Activated naive CD8-positive, alpha-beta T cell treated with anti-CD3 and anti-CD28 coated beads, Interleukin-2, amount 10 ng/mL, durations not matched to agents 7 days and 5 days (primary cell): ENCODE data around the gene PCDH19. TPM values are rescaled to one million over a fixed set of nuclear protein-coding genes. Genes with fewer than 3 reads are reported as not detected.
A peak's percentile ranks its signal among the peaks of the same experiment; 100 is the strongest.
"Not testable (repeated sequence)": the region's sequence is repeated elsewhere in the genome, so short reads cannot be mapped to it uniquely, and the experiment has no call there.

Experiments
- ATAC-seq: fragments of 150-1000 bp; cut with Tn5 transposase; one replicate; pipeline ENCODE4 v1.10.0; 2021; ENCODE audit warnings: low read depth, moderate library complexity
- POLR2A ChIA-PET: fragments of 350-600 bp; sonication (Branson Sonifier 250); formaldehyde crosslinking; loops from one replicate; lab custom pipeline; 2021; ENCODE audit warnings: antibody characterized with exemption; lab: Charles Lee
- DNase-seq: peaks from one replicate; pipeline ENCODE4 v3.0.0; 2021
- H3K27ac Mint-ChIP-seq: one replicate; pipeline ENCODE4 v1.8.0; 2022; ENCODE audit warnings: mild to moderate bottlenecking, mixed read lengths
- H3K27me3 Mint-ChIP-seq: one replicate; pipeline ENCODE4 v1.8.0; 2022; ENCODE audit warnings: mild to moderate bottlenecking, moderate library complexity, mixed read lengths
- H3K36me3 Mint-ChIP-seq: one replicate; pipeline ENCODE4 v1.8.0; 2021; ENCODE audit warnings: mild to moderate bottlenecking, mixed read lengths
- H3K4me1 Mint-ChIP-seq: one replicate; pipeline ENCODE4 v1.8.0; 2021; ENCODE audit warnings: mixed read lengths
- H3K4me3 Mint-ChIP-seq: one replicate; pipeline ENCODE4 v1.8.0; 2022; ENCODE audit warnings: mild to moderate bottlenecking, moderate library complexity, mixed read lengths
- H3K9me3 Mint-ChIP-seq: one replicate; pipeline ENCODE4 v1.8.0; 2021; ENCODE audit warnings: mixed read lengths
- total RNA-seq, 2 experiments: library from RNA; stranded (reverse); gene quantifications; one replicate each; pipeline ENCODE4 v1.2.3, GENCODE V29; 2021

Gene PCDH19
- total RNA-seq: not detected

- POLR2A ChIA-PET: no interaction called here
- Mint-ChIP-seq H3K36me3 (no peaks in the 10 kb centered on the region), H3K27ac (peak within 1 kb of the TSS; percentile 71), H3K9me3 (no peaks in the 10 kb centered on the region), H3K4me1 (peaks cover 5% of the 10 kb centered on the region), H3K4me3 (peak within 1 kb of the TSS; percentile 63), H3K27me3 (peaks cover 59% of the 10 kb centered on the region)
- DNase-seq (peak; percentile 38), ATAC-seq (peak; percentile 50)
Measured at GRCh38 chrX:100409610-100410590, at the start of gene PCDH19. Gene PCDH19, minus strand, starts transcription at chrX:100410273. Its CDS starts 1,676 bp downstream, at chrX:100408597.

GRCh38 chrX:100449696-100450608, 39.9 kb upstream of the PCDH19 start:
- no peak overlapping the region for H3K4me3 Mint-ChIP-seq
- no peak for DNase-seq
- H3K4me1 Mint-ChIP-seq: no peaks in the 10 kb centered on the region
- ATAC-seq: no peak
- H3K27ac Mint-ChIP-seq: no peak overlapping the region
- no peaks in the 10 kb centered on the region for H3K36me3 Mint-ChIP-seq
- no peaks in the 10 kb centered on the region for H3K9me3 Mint-ChIP-seq
- POLR2A ChIA-PET: no interaction called here
- H3K27me3 Mint-ChIP-seq: no peaks in the 10 kb centered on the region

- H3K36me3 Mint-ChIP-seq: no peaks in the 10 kb centered on the region
- H3K4me3 Mint-ChIP-seq: no peak overlapping the region
- H3K27ac Mint-ChIP-seq: no peak overlapping the region
- ATAC-seq (no peak), DNase-seq (no peak)
- no peaks in the 10 kb centered on the region for H3K4me1 Mint-ChIP-seq
- H3K27me3 Mint-ChIP-seq: no peaks in the 10 kb centered on the region
- POLR2A ChIA-PET: no interaction called here
- no peaks in the 10 kb centered on the region for H3K9me3 Mint-ChIP-seq
Measured at GRCh38 chrX:100447655-100448397, 37.8 kb upstream of the PCDH19 start.

GRCh38 chrX:100445593-100445992, 35.5 kb upstream of the PCDH19 start:
- no peak overlapping the region for H3K27ac Mint-ChIP-seq
- ATAC-seq (no peak), DNase-seq (no peak)
- POLR2A ChIA-PET: no interaction called here
- H3K4me3 Mint-ChIP-seq: no peak overlapping the region
- H3K4me1 Mint-ChIP-seq: no peaks in the 10 kb centered on the region
- no peaks in the 10 kb centered on the region for H3K9me3 Mint-ChIP-seq
- no peaks in the 10 kb centered on the region for H3K36me3 Mint-ChIP-seq
- H3K27me3 Mint-ChIP-seq: no peaks in the 10 kb centered on the region

- DNase-seq, H3K36me3 Mint-ChIP-seq, H3K4me1 Mint-ChIP-seq, H3K27me3 Mint-ChIP-seq, H3K9me3 Mint-ChIP-seq, ATAC-seq, H3K4me3 Mint-ChIP-seq, H3K27ac Mint-ChIP-seq, POLR2A ChIA-PET: not testable (repeated sequence)
Measured at GRCh38 chrX:100441321-100441720, 31.2 kb upstream of the PCDH19 start.

- no peak for ATAC-seq
- POLR2A ChIA-PET: no interaction called here
- Mint-ChIP-seq H3K27me3 (no peaks in the 10 kb centered on the region), H3K36me3 (no peaks in the 10 kb centered on the region), H3K9me3 (no peaks in the 10 kb centered on the region), H3K27ac (no peak overlapping the region), H3K4me1 (no peaks in the 10 kb centered on the region), H3K4me3 (no peak overlapping the region)
- no peak for DNase-seq
Measured at GRCh38 chrX:100440006-100440405, 29.9 kb upstream of the PCDH19 start.

GRCh38 chrX:100435726-100436125, 25.7 kb upstream of the PCDH19 start:
- no peak for DNase-seq
- Mint-ChIP-seq H3K9me3 (no peaks in the 10 kb centered on the region), H3K4me3 (no peak overlapping the region), H3K4me1 (no peaks in the 10 kb centered on the region), H3K27me3 (no peaks in the 10 kb centered on the region), H3K36me3 (no peaks in the 10 kb centered on the region), H3K27ac (no peak overlapping the region)
- POLR2A ChIA-PET: no interaction called here
- no peak for ATAC-seq

GRCh38 chrX:100424012-100424411, 13.9 kb upstream of the PCDH19 start:
- POLR2A ChIA-PET: no interaction called here
- ATAC-seq (no peak), DNase-seq (no peak)
- Mint-ChIP-seq H3K36me3 (no peaks in the 10 kb centered on the region), H3K9me3 (no peaks in the 10 kb centered on the region), H3K4me1 (no peaks in the 10 kb centered on the region), H3K27me3 (peaks cover 2% of the 10 kb centered on the region), H3K27ac (no peak overlapping the region), H3K4me3 (no peak overlapping the region)

- DNase-seq (no peak), ATAC-seq (no peak)
- Mint-ChIP-seq H3K27me3 (peaks cover 11% of the 10 kb centered on the region), H3K4me3 (no peak overlapping the region), H3K9me3 (no peaks in the 10 kb centered on the region), H3K27ac (no peak overlapping the region), H3K4me1 (no peaks in the 10 kb centered on the region), H3K36me3 (no peaks in the 10 kb centered on the region)
- POLR2A ChIA-PET: no interaction called here
Measured at GRCh38 chrX:100418556-100418955, 8.5 kb upstream of the PCDH19 start.

GRCh38 chrX:100417681-100418080, 7.6 kb upstream of the PCDH19 start:
- Mint-ChIP-seq H3K36me3 (no peaks in the 10 kb centered on the region), H3K27ac (no peak overlapping the region), H3K4me1 (peaks cover 4% of the 10 kb centered on the region), H3K4me3 (no peak overlapping the region), H3K27me3 (peaks cover 16% of the 10 kb centered on the region), H3K9me3 (no peaks in the 10 kb centered on the region)
- POLR2A ChIA-PET: no interaction called here
- DNase-seq (no peak), ATAC-seq (no peak)

- Mint-ChIP-seq H3K4me1 (peaks cover 5% of the 10 kb centered on the region), H3K4me3 (no peak overlapping the region), H3K27ac (no peak overlapping the region), H3K36me3 (no peaks in the 10 kb centered on the region), H3K9me3 (no peaks in the 10 kb centered on the region), H3K27me3 (peaks cover 40% of the 10 kb centered on the region)
- DNase-seq: no peak
- POLR2A ChIA-PET: no interaction called here
- no peak for ATAC-seq
Measured at GRCh38 chrX:100413229-100413628, 3.2 kb upstream of the PCDH19 start.

- ATAC-seq (no peak), DNase-seq (no peak)
- peaks cover 5% of the 10 kb centered on the region for H3K4me1 Mint-ChIP-seq
- H3K27me3 Mint-ChIP-seq: peaks cover 41% of the 10 kb centered on the region
- H3K4me3 Mint-ChIP-seq: no peak overlapping the region
- no peak overlapping the region for H3K27ac Mint-ChIP-seq
- POLR2A ChIA-PET: no interaction called here
- no peaks in the 10 kb centered on the region for H3K36me3 Mint-ChIP-seq
- no peaks in the 10 kb centered on the region for H3K9me3 Mint-ChIP-seq
Measured at GRCh38 chrX:100411802-100412715, 2.0 kb upstream of the PCDH19 start.
